Mesendoderm (in vitro differentiated cells): ENCODE measurements around the gene CTIF.

Experiments
- DNase-seq: peaks from one replicate; pipeline ENCODE4 v3.0.0; 2013
- H2AK5ac ChIP-seq: 2 replicates; pipeline ENCODE4 v1.6.1; 2013; ENCODE audit warnings: low read length, inconsistent platforms
- H2BK120ac ChIP-seq: 2 replicates; pipeline ENCODE4 v1.6.1; 2013; ENCODE audit warnings: low read depth, mild to moderate bottlenecking, low read length, moderate library complexity, mixed read lengths
- H2BK15ac ChIP-seq: replicated peaks from 2 replicates; pipeline ENCODE4 v1.6.1; 2013; ENCODE audit warnings: low read depth, mild to moderate bottlenecking, moderate library complexity
- H2BK5ac ChIP-seq: 2 replicates; pipeline ENCODE4 v1.6.1; 2013; ENCODE audit warnings: low read length, inconsistent platforms
- H3K18ac ChIP-seq: 2 replicates; pipeline ENCODE4 v1.6.1; 2013; ENCODE audit warnings: mild to moderate bottlenecking, low read length, mixed read lengths
- H3K23ac ChIP-seq: one replicate; pipeline ENCODE4 v1.6.1; 2013; ENCODE audit warnings: low read length
- H3K27ac ChIP-seq: 2 replicates; pipeline ENCODE4 v1.5.1; 2013; ENCODE audit warnings: low read depth, mild to moderate bottlenecking, inconsistent platforms, low read length, moderate library complexity
- H3K27me3 ChIP-seq: 2 replicates; pipeline ENCODE4 v1.6.1; 2013; ENCODE audit warnings: low read length, control low read depth, mild to moderate bottlenecking, inconsistent platforms; ENCODE audit not compliant: insufficient read depth, poor library complexity
- H3K36me3 ChIP-seq: 2 replicates; pipeline ENCODE4 v1.6.1; 2013; ENCODE audit warnings: low read length, inconsistent platforms; ENCODE audit not compliant: control insufficient read depth, insufficient read depth
- H3K4ac ChIP-seq: one replicate; pipeline ENCODE4 v1.6.1; 2013; ENCODE audit warnings: low read depth, mild to moderate bottlenecking, low read length, moderate library complexity
- H3K4me1 ChIP-seq: 2 replicates; pipeline ENCODE4 v1.6.1; 2013; ENCODE audit warnings: low read depth, low read length, inconsistent platforms; ENCODE audit not compliant: control insufficient read depth
- H3K4me2 ChIP-seq: 2 replicates; pipeline ENCODE4 v1.6.1; 2013; ENCODE audit warnings: low read length
- H3K4me3 ChIP-seq: 2 replicates; pipeline ENCODE4 v1.5.1; 2013; ENCODE audit warnings: mild to moderate bottlenecking, low read length
- H3K56ac ChIP-seq: one replicate; pipeline ENCODE4 v1.6.1; 2013; ENCODE audit warnings: low read length
- H3K79me1 ChIP-seq: 2 replicates; pipeline ENCODE4 v1.6.1; 2013; ENCODE audit warnings: low read length, inconsistent platforms
- H3K79me2 ChIP-seq: 2 replicates; pipeline ENCODE4 v1.6.1; 2013; ENCODE audit warnings: mild to moderate bottlenecking, low read length; ENCODE audit not compliant: control insufficient read depth, insufficient read depth
- H3K9ac ChIP-seq: 2 replicates; pipeline ENCODE4 v1.6.1; 2013; ENCODE audit warnings: low read length, inconsistent platforms
- H4K5ac ChIP-seq: one replicate; pipeline ENCODE4 v1.6.1; 2013; ENCODE audit warnings: low read length
- H4K8ac ChIP-seq: one replicate; pipeline ENCODE4 v1.6.1; 2013; ENCODE audit warnings: low read depth, mild to moderate bottlenecking, control low read depth, low read length, moderate library complexity
- WGBS: extraction: QIAGEN DNeasy Blood & Tissue Kit; methylation state at CpG from one replicate; pipeline ENCODE4 v1.1.7; 2013; ENCODE audit warnings: low lambda C conversion rate, missing lambda C conversion rate; ENCODE audit not compliant: insufficient coverage; ENCODE audit errors: extremely low coverage; 5-methylcytosine and 5-hydroxymethylcytosine counted together

The CTIF gene

DNA sequence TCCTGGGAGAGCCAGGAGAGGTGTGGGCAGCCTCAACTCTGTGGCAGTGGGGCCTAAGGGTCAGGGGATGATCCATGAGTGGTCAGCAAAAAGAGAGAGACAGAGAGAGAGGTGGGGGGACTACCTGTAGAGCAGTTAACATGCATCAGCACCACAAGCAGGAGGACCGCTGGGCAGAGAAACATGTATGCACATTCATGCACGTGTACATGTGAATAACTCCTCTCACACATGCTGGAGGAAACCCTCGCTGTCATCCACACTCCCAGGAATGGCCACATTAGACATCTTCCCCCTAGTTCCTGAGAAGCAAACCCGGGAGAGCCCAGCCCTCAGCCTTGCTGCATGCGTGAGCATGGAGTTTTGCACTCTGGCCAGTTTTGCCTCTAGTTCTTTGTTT is 245.8 kb downstream of the CTIF start:
- Histone ChIP-seq H3K79me2 (no peaks in the 10 kb centered on the region), H4K5ac (no peak overlapping the region), H2BK15ac (no peak overlapping the region), H3K4ac (no peak overlapping the region), H4K8ac (no peak overlapping the region), H3K27me3 (no peaks in the 10 kb centered on the region), H3K79me1 (no peaks in the 10 kb centered on the region), H3K18ac (no peak overlapping the region), H2AK5ac (no peak overlapping the region), H3K4me2 (no peak overlapping the region), H3K56ac (no peak overlapping the region), H2BK120ac (no peak overlapping the region), H2BK5ac (no peak overlapping the region), H3K4me1 (peaks cover 15% of the 10 kb centered on the region), H3K4me3 (no peak overlapping the region), H3K9ac (no peak overlapping the region), H3K23ac (no peak overlapping the region), H3K27ac (no peak overlapping the region), H3K36me3 (no peaks in the 10 kb centered on the region)
- WGBS: no CpG with 5 or more reads among the region's 5 CpGs
- no peak for DNase-seq

DNA sequence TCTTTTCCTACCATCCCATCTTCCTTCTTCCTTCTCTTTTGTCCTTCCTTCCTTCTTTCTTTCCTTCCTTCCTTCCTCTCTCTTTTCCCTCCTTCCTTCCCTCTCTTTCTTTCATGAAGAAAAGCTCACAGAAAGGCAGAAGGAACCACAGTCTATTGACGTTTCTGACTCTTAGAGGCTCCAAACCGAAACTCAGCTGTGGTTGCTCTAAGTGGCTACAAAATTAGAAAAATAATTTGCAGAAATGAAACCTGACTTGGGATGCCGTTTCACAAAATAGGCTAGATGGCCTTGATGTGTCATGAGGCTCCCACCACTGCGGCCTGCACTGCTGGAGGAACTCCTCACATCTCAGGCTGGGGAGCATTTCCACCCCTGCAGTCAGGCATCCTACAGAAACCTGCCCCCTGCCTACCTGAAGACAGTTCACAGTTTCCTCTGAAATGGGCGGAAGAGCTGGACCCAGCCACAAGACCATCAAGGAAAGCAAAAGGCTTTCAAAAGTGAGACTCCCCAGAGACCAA is 246.3 kb downstream of the CTIF start:
- DNase-seq: no peak
- Histone ChIP-seq H3K23ac (no peak overlapping the region), H3K36me3 (no peaks in the 10 kb centered on the region), H3K27ac (no peak overlapping the region), H3K79me2 (no peaks in the 10 kb centered on the region), H4K5ac (no peak overlapping the region), H2BK120ac (no peak overlapping the region), H3K4ac (no peak overlapping the region), H3K4me1 (peaks cover 14% of the 10 kb centered on the region), H3K18ac (no peak overlapping the region), H3K79me1 (no peaks in the 10 kb centered on the region), H3K56ac (no peak overlapping the region), H3K27me3 (no peaks in the 10 kb centered on the region), H2AK5ac (no peak overlapping the region), H4K8ac (no peak overlapping the region), H3K4me3 (no peak overlapping the region), H3K4me2 (no peak overlapping the region), H2BK15ac (no peak overlapping the region), H2BK5ac (no peak overlapping the region), H3K9ac (no peak overlapping the region)
- no CpG with 5 or more reads among the region's 5 CpGs for WGBS

DNA sequence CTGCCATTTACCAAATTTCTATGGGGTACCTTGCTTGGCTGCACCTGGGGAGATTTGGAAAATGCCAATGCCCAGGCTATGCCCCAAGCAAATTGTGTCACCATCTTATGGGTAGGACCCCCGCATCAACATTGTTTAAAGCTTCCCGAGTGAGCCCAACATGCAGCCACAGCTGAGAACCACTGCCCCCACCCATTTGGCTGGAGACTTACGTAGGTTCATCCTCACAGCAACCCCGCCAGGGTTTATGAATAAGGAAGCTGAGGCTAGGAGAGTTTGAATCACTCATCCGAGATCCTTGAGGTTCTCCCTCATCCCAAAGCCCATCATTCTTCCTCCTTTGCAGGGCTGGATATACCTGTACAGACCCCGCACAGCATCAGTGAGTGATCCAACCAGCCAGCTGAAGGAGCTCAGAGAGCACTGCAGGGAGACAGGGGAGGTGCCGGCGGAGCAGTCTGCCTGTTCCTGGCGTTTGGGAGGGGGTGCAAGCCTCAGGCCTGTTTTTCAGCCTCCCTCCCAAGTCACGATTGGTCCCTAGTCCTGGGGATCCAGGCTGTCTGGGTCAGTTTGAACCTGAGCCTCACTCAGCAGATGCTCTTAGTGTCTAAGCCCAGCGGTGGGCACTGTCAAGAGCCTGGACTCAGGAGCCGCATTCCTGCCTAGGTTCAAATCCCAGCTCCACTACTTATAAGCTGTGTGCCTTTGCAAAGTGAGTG is 247.1 kb downstream of the CTIF start:
- Histone ChIP-seq H4K5ac (no peak overlapping the region), H2BK120ac (no peak overlapping the region), H4K8ac (no peak overlapping the region), H3K27me3 (no peaks in the 10 kb centered on the region), H3K4me2 (no peak overlapping the region), H3K27ac (no peak overlapping the region), H2BK5ac (no peak overlapping the region), H2AK5ac (no peak overlapping the region), H3K9ac (no peak overlapping the region), H3K4me1 (peaks cover 9% of the 10 kb centered on the region), H3K4me3 (no peak overlapping the region), H3K79me2 (no peaks in the 10 kb centered on the region), H2BK15ac (no peak overlapping the region), H3K4ac (no peak overlapping the region), H3K36me3 (no peaks in the 10 kb centered on the region), H3K56ac (no peak overlapping the region), H3K79me1 (no peaks in the 10 kb centered on the region), H3K23ac (no peak overlapping the region), H3K18ac (no peak overlapping the region)
- no peak for DNase-seq
- no CpG with 5 or more reads among the region's 12 CpGs for WGBS

DNA sequence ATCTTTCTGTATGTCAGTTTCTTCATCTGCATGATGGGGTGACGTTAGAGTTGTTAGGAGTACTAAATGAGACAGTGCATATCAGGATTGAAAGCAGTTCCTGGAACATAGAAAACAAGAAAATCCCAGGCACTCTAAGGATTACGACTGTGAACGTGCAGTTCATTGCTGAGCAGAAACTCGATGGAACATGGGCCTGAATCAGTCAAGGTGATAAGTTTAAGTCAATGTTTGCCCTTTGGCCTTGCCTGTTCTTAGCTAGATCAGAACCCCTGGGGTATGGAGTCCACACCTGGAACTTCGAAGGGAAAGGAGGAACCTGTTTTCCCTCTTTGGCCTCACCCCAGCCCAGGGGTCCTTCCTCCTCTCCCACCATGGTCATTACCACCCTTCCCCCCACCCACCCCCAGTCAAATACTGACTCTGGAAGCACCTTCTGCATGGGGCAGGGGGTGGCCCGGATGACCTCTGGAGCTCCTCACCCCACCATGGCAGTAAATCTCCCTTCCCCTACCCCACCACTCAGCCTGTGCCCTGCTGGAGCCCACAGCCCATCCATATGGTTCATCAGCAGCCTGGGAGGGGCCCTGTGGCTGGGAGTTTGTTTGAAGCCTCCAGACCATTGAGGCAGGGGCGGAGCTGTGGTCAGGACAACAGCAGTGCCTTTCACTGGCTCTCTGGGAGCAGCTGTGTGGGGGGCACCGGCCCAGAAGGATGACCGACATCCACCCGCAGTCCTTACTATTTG is 247.8 kb downstream of the CTIF start:
- no CpG with 5 or more reads among the region's 10 CpGs for WGBS
- H2BK15ac ChIP-seq: no peak overlapping the region
- no peak overlapping the region for H3K4me2 ChIP-seq
- H3K9ac ChIP-seq: no peak overlapping the region
- H2AK5ac ChIP-seq: no peak overlapping the region
- no peak overlapping the region for H3K56ac ChIP-seq
- H3K4me1 ChIP-seq: peaks cover 7% of the 10 kb centered on the region
- no peak overlapping the region for H4K8ac ChIP-seq
- H3K79me1 ChIP-seq: no peaks in the 10 kb centered on the region
- no peak overlapping the region for H3K23ac ChIP-seq
- H3K27ac ChIP-seq: no peak overlapping the region
- H3K4ac ChIP-seq: no peak overlapping the region
- no peak overlapping the region for H2BK120ac ChIP-seq
- H3K27me3 ChIP-seq: no peaks in the 10 kb centered on the region
- H2BK5ac ChIP-seq: no peak overlapping the region
- no peaks in the 10 kb centered on the region for H3K79me2 ChIP-seq
- DNase-seq: no peak
- H3K36me3 ChIP-seq: no peaks in the 10 kb centered on the region
- H3K4me3 ChIP-seq: no peak overlapping the region
- H3K18ac ChIP-seq: no peak overlapping the region
- H4K5ac ChIP-seq: no peak overlapping the region

DNA sequence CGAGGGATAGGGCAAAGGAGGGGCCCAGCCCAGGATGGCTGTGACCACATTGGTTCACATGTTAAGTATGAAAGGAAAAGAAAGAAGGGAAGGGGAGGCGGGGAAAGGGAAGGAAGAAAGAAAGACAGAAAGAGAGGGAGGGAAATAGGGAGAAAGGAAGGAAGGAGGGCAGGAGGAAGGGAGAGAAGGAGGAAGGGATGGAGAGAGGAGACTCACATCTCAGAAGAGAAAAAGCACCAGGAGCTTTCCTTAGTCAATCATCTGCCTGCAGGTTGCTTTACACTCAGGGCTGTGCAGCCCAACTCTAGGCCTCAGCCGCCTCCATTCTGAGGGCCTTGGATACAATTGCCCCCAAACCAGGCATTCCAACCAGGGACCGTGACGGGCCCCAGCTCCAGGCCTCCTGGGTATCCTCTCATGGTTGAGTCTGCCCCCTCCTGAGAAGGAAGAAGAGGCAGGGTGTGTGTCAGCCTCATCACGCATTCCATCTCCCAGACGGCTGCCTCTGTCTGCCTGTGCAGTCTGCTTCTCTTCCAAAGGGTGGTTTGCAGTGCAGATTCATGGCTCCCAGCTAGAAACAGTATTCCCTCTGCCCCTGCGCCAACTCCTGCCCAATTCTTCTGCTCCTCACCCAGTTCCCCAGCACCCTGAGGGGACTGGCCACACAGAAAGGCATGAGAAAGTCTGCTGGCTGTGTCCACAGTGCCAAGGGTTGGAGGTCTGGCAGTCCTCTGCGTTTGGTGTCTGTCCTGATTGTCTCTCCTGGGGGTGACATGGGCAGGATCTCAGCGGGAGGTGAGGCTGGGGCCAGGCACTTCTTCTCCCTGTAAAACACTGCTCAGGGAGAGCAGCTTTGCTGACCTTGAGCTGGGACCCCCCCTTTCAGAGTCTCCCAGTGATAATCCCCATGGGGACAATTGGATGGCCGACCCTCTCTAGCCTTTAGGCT is 248.6 kb downstream of the CTIF start:
- no peak for DNase-seq
- Histone ChIP-seq H2BK5ac (no peak overlapping the region), H3K27me3 (no peaks in the 10 kb centered on the region), H2BK15ac (no peak overlapping the region), H3K18ac (no peak overlapping the region), H3K27ac (no peak overlapping the region), H3K56ac (no peak overlapping the region), H3K4ac (no peak overlapping the region), H3K4me2 (no peak overlapping the region), H3K4me3 (no peak overlapping the region), H3K9ac (no peak overlapping the region), H3K36me3 (no peaks in the 10 kb centered on the region), H3K4me1 (peaks cover 3% of the 10 kb centered on the region), H4K8ac (no peak overlapping the region), H2AK5ac (no peak overlapping the region), H3K79me2 (no peaks in the 10 kb centered on the region), H4K5ac (no peak overlapping the region), H3K23ac (no peak overlapping the region), H3K79me1 (no peaks in the 10 kb centered on the region), H2BK120ac (no peak overlapping the region)
- WGBS: no CpG with 5 or more reads among the region's 11 CpGs
